Left lung (tissue), 10 donors: ENCODE measurements around the gene P2RX3. TPM values are rescaled to one million over a fixed set of nuclear protein-coding genes. Genes with fewer than 3 reads are reported as not detected.

Source experiments
- ATAC-seq: fragments of 200-7000 bp; cut with Tn5 transposase; one replicate; pipeline ENCODE4 v1.9.1; 2020; ENCODE audit warnings: moderate library complexity
- DNase-seq, 4 donors: peaks; one replicate each; pipeline ENCODE4 v3.0.0-alpha.2; 2013 to 2020
- H3K27ac ChIP-seq, 2 donors: fragments of 200-600 bp; sonication (generic) in 1 of 2; one replicate each; pipeline versions ENCODE4 v1.5.0 to v1.8.0; 2020 to 2021
- H3K27me3 ChIP-seq, 2 donors: fragments of 200-600 bp; sonication (generic) in 1 of 2; one replicate each; pipeline versions ENCODE4 v1.5.0 to v1.8.0; 2020 to 2021
- H3K36me3 ChIP-seq, 2 donors: fragments of 200-600 bp; sonication (generic) in 1 of 2; one replicate each; pipeline versions ENCODE4 v1.5.0 to v1.8.0; 2020 to 2021
- H3K4me1 ChIP-seq, 2 donors: fragments of 200-600 bp; one replicate each; pipeline ENCODE4 v1.8.0; 2021
- H3K4me3 ChIP-seq, 2 donors: fragments of 200-600 bp; sonication (generic) in 1 of 2; one replicate each; pipeline versions ENCODE4 v1.5.0 to v1.8.0; 2020 to 2021; ENCODE audit warnings: mild to moderate bottlenecking in 1 of 2
- H3K9me3 ChIP-seq, 2 donors: fragments of 200-600 bp; sonication (generic) in 1 of 2; one replicate each; pipeline versions ENCODE4 v1.5.0 to v1.8.0; 2020 to 2021
- intact Hi-C, 2 donors: fragments of 100-400 bp; cut with DNase I; formaldehyde crosslinking; loops; one replicate each; pipeline versions ENCODE4 v1.11.2 to v1.14.2; 2022
- polyA plus RNA-seq, 6 donors: library from polyadenylated mRNA; unstranded; fragments of 120-200 nt; gene quantifications; one replicate each; pipeline ENCODE4 v1.2.1, GENCODE V29; 2013; ENCODE audit not compliant: insufficient read length in 6 of 6
- total RNA-seq, 2 donors: library from RNA; stranded (reverse); fragmentation: NEBNext Ultra II Directional; extraction: Animal tissue kit (Norgen Biotek cat#: 25700); gene quantifications; one replicate each; pipeline ENCODE4 v1.2.1, GENCODE V29; 2021
- TF ChIP-seq, protein P1 (sequence below), 2 donors: fragments of 200-600 bp; sonication (generic) in 1 of 2; IDR thresholded peaks; one replicate each; pipeline versions ENCODE4 v1.5.0 to v1.8.0; 2021; ENCODE audit warnings: antibody characterized with exemption in 2 of 2
- donor health status: DM: no; HTN: yes; CAD: no.
- donor health status: DM: no; HTN: no; CAD: no.

P2RX3 gene
- total and polyA plus RNA-seq, 8 donors = 0.17 to 0.58 (median 0.28) TPM; not detected in 2

DNA sequence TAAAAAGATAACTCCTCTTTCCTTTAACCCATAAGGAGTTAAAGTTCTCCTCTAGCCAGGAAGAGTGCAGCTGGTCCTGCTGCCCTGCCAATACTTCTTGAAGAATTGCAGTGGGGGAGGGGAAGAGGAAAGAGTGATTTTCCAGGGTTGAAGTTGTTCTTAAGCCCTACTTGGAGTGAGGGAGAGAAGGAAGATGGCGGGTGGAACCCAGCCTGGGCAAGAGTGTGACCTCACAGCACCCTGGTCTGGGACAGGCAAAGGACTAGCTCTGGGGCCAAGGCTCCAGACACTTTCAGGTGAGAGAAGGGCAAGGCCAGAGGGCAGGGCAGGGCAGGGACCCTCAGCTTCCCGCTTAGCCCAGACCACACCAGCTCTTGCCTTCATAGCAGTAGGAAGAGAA is 20.0 kb upstream of the P2RX3 start:
- Histone ChIP-seq H3K27me3 (no peaks in the 10 kb centered on the region), H3K36me3 (peaks cover 0 to 63% of the 10 kb centered on the region in 2 donors), H3K27ac (peak overlapping the region; percentile 24 to 69), H3K4me3 (no peak overlapping the region), H3K9me3 (no peaks in the 10 kb centered on the region), H3K4me1 (peaks cover 42 to 58% of the 10 kb centered on the region in 2 donors)
- peak; percentile 14 for ATAC-seq
- TF ChIP-seq, protein P1, sequence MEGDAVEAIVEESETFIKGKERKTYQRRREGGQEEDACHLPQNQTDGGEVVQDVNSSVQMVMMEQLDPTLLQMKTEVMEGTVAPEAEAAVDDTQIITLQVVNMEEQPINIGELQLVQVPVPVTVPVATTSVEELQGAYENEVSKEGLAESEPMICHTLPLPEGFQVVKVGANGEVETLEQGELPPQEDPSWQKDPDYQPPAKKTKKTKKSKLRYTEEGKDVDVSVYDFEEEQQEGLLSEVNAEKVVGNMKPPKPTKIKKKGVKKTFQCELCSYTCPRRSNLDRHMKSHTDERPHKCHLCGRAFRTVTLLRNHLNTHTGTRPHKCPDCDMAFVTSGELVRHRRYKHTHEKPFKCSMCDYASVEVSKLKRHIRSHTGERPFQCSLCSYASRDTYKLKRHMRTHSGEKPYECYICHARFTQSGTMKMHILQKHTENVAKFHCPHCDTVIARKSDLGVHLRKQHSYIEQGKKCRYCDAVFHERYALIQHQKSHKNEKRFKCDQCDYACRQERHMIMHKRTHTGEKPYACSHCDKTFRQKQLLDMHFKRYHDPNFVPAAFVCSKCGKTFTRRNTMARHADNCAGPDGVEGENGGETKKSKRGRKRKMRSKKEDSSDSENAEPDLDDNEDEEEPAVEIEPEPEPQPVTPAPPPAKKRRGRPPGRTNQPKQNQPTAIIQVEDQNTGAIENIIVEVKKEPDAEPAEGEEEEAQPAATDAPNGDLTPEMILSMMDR (IDR thresholded peaks at IDR 0.05) = no peak
- intact Hi-C loops = no loop called here
- peak in 1 of 4 donors; percentile 81 for DNase-seq

DNA sequence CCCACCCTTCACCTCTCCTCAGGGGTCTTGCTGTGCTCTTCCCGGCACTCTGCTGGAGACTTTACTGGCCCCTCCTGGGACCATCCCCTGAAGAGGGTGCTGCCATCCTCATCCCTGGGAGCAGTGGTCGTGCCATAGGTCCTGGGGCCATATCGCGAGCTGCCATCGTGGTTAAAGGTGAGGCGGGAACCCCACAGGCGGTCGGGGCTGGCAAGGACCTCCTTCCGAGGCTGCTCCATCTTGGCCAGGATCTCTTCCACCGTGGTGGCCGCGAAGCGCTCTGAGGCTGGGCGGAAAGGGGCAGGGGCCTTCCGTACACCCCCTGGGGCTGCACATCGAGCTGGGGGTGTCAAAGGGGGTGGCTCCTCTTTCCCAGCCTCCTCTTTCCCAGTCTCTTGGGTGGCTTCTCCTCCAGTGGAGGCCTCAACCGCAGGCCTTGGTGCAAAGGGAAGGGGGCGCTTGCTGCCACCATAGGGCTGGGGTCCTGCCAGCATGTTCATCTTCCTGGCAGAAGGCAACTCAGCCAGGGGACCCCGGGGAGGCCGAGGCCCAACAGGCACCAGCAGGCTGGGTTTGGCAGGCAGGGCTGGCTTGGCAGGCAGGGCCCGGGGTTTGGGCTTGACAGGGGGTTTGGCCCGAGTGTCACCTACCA is 18.0 kb upstream of the P2RX3 start:
- DNase-seq (peak in 1 of 4 donors; percentile 78), ATAC-seq (no peak)
- H3K36me3 ChIP-seq = peaks cover 0 to 43% of the 10 kb centered on the region in 2 donors
- peaks cover 44 to 71% of the 10 kb centered on the region in 2 donors for H3K4me1 ChIP-seq
- TF ChIP-seq, protein P1 (IDR thresholded peaks at IDR 0.05) = no peak
- H3K9me3 ChIP-seq = no peaks in the 10 kb centered on the region
- no peaks in the 10 kb centered on the region for H3K27me3 ChIP-seq
- intact Hi-C loops = no loop called here
- no peak overlapping the region for H3K27ac ChIP-seq
- no peak overlapping the region for H3K4me3 ChIP-seq

DNA sequence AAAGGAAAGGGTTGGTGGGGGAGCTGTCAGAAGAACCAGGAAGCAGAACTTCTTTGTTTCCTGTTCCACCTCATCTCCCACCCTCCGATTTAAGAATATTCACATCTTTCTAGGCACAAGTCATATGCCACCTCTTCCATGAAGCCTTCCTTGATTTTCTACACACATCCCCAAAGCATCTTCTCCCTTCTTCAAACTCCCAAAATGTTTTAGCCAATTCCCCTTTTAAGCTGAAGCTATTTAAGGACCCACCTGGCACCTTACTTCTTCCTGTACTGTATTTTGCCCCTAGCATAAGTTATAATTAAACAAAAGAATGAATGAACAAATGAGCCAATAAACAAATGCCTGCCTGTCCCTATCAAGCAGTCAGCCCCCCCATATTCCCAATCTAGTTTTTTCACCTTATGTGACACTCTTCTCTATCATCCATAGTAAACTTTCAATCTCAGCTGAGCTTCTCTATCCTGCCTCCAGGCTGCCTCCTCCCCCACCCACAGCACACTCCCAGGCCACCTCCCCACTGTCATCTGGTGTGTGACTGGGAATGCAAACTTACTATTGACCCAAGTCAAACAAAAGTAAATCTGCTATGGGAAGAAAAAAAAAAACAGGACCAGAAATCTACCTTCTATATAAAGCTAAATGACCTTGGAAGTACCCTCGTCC is 17.3 kb upstream of the P2RX3 start:
- H3K27ac ChIP-seq = peak overlapping the region; percentile 95 to 96
- H3K4me1 ChIP-seq = peaks cover 47 to 75% of the 10 kb centered on the region in 2 donors

DNA sequence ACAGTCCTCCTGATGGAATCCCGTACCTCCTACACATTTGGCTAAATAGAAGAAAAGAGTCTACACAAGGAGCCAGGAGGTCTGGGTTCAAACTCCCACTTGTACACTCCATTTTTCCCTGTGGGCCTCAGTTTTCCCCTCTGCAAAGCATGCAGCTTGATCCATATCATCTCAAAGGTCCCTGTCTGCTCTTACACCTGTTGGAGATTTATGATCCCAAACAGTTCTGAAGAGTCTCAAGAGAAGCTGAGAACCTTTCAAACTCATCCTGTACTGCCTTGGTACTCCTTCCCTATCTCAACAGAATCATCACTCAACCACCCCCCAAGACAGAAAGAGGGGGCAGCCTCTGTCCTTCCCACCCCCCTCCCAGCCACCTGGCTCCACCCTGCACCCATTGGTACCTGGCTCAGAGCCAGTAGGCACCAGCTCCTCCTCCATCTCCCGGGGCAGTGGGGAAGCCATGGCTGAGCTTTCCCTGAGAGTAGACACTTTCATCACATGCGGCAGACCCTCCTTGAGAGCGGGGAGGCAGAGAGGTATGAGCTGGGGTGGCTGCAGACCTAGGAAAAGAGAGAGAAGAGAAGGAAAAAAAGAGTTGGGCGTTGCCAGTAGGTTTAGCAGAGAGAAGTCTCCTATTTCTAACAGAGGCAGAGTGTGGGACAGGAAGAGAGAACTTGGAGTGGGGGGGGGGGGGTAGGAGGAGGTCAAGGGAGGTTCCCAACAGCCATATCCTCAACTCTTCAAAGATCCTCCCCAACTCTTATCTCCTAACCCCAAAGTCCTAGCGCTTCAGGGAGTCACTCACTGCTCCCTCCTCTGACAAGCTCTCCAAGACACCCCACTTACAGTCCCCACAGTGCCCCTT is 16.5 kb upstream of the P2RX3 start:
- Histone ChIP-seq H3K27me3 (no peaks in the 10 kb centered on the region), H3K4me1 (peaks cover 45 to 77% of the 10 kb centered on the region in 2 donors), H3K27ac (peak overlapping the region; percentile 95 to 96), H3K9me3 (no peaks in the 10 kb centered on the region), H3K4me3 (peak overlapping the region; percentile 24 to 70), H3K36me3 (peaks cover 0 to 42% of the 10 kb centered on the region in 2 donors)
- ATAC-seq (peak; percentile 1), DNase-seq (peak in 1 of 4 donors; percentile 33)
- intact Hi-C loops = no loop called here
- TF ChIP-seq, protein P1 (IDR thresholded peaks at IDR 0.05) = no peak

More for the DNA sequence above, 17.3 kb upstream of the P2RX3 start:
- intact Hi-C loops = no loop called here
- peaks cover 0 to 43% of the 10 kb centered on the region in 2 donors for H3K36me3 ChIP-seq
- ATAC-seq (no peak), DNase-seq (peak in 1 of 4 donors; percentile 32)
- TF ChIP-seq, protein P1 (IDR thresholded peaks at IDR 0.05) = no peak
- H3K4me3 ChIP-seq = peak overlapping the region in 1 of 2 donors; percentile 70
- no peaks in the 10 kb centered on the region for H3K9me3 ChIP-seq
- no peaks in the 10 kb centered on the region for H3K27me3 ChIP-seq
